OCI-LY7 (cell line): ENCODE data around the gene TBC1D24. TPM values are rescaled to one million over a fixed set of nuclear protein-coding genes. Genes with fewer than 3 reads are reported as not detected.
A peak's percentile ranks its signal among the peaks of the same experiment; 100 is the strongest.

Source experiments
- BruUV-seq: library from RNA; stranded (reverse); fragments of 400-500 nt; replicated peaks from 2 replicates; lab custom pipeline; 2021; lab: Mats Ljungman, UMichigan
- CTCF ChIA-PET: fragments of 300-600 bp; sonication (Branson Sonifier 250); formaldehyde crosslinking; loops from one replicate; lab custom pipeline; 2022; ENCODE audit warnings: antibody characterized with exemption; ENCODE audit not compliant: unreplicated experiment; lab: Charles Lee
- POLR2A ChIA-PET: fragments of 300-600 bp; sonication (Branson Sonifier 250); formaldehyde crosslinking; loops from one replicate; lab custom pipeline; 2022; ENCODE audit warnings: antibody characterized with exemption; lab: Charles Lee
- DNase-seq: peaks from one replicate; pipeline ENCODE4 v3.0.0-alpha.2; 2015; ENCODE audit warnings: low spot score
- H2AFZ ChIP-seq: fragments of 200-600 bp; sonication (generic), shearing (Covaris generic); 2 replicates; pipeline ENCODE4 v1.6.1; 2014; ENCODE audit warnings: mild to moderate bottlenecking, antibody characterized with exemption, low read length, moderate library complexity
- H3K27ac ChIP-seq: fragments of 200-600 bp; sonication (generic); 2 replicates; pipeline ENCODE4 v1.5.1; 2014; ENCODE audit warnings: mixed run types, low read depth, mild to moderate bottlenecking, moderate library complexity, low read length, inconsistent platforms; ENCODE audit not compliant: poor library complexity, severe bottlenecking
- H3K36me3 ChIP-seq: fragments of 200-600 bp; sonication (generic); 2 replicates; pipeline ENCODE4 v1.6.1; 2014; ENCODE audit warnings: mild to moderate bottlenecking, antibody characterized with exemption, low read length, moderate library complexity, mixed read lengths; ENCODE audit not compliant: insufficient read depth
- H3K4me1 ChIP-seq: fragments of 200-600 bp; sonication (generic); 2 replicates; pipeline ENCODE4 v1.5.1; 2014; ENCODE audit warnings: mild to moderate bottlenecking, low read length; ENCODE audit not compliant: insufficient read depth, poor library complexity, severe bottlenecking
- H3K4me2 ChIP-seq: fragments of 200-600 bp; sonication (generic); 2 replicates; pipeline ENCODE4 v1.6.1; 2014; ENCODE audit warnings: mild to moderate bottlenecking, low read length
- H3K4me3 ChIP-seq: fragments of 200-600 bp; sonication (generic); 2 replicates; pipeline ENCODE4 v1.5.1; 2014; ENCODE audit warnings: mild to moderate bottlenecking, low read depth, low read length; ENCODE audit not compliant: poor library complexity, severe bottlenecking
- H3K79me2 ChIP-seq: fragments of 200-600 bp; sonication (generic); 2 replicates; pipeline ENCODE4 v1.6.1; 2016; ENCODE audit warnings: low read depth, mild to moderate bottlenecking, low read length, moderate library complexity, mixed read lengths; ENCODE audit not compliant: insufficient read depth
- H3K9me2 ChIP-seq: fragments of 200-600 bp; sonication (generic); 2 replicates; pipeline ENCODE4 v1.6.1; 2016; ENCODE audit warnings: mild to moderate bottlenecking, low read length, mixed read lengths; ENCODE audit not compliant: insufficient read depth
- H3K9me3 ChIP-seq: fragments of 200-600 bp; sonication (generic); 2 replicates; pipeline ENCODE4 v1.6.1; 2014; ENCODE audit warnings: mild to moderate bottlenecking, mixed run types, low read length, mixed read lengths
- H4K20me1 ChIP-seq: fragments of 200-600 bp; sonication (generic); 2 replicates; pipeline ENCODE4 v1.6.1; 2014; ENCODE audit warnings: mild to moderate bottlenecking, antibody characterized with exemption, low read length, moderate library complexity, mixed read lengths; ENCODE audit not compliant: insufficient read depth
- EZH2phosphoT487 ChIP-seq: fragments of 200-600 bp; sonication (generic); IDR thresholded peaks from 2 replicates; pipeline ENCODE4 v1.6.1; 2018; ENCODE audit warnings: low read depth, borderline replicate concordance, mild to moderate bottlenecking, mixed run types, antibody characterized with exemption, low read length, moderate library complexity, mixed read lengths
- intact Hi-C: fragments of 100-400 bp; cut with micrococcal nuclease; formaldehyde crosslinking; loops from one replicate; pipeline ENCODE4 v1.10.0; 2022; ENCODE audit not compliant: unreplicated experiment
- total RNA-seq, 2 experiments: library from RNA; depleted of rRNA in 1 of 2; stranded (reverse); fragments of >200 nt in 1 of 2; shearing (Covaris generic) in 1 of 2; gene quantifications; 2 replicates each; pipeline ENCODE4 v1.2.3, GENCODE V29; 2014 to 2022
- TF ChIP-seq, protein P1 (sequence below): fragments of 200-600 bp; sonication (generic); conservative IDR thresholded peaks from 2 replicates; pipeline ENCODE4 v1.5.1; 2014; ENCODE audit warnings: mild to moderate bottlenecking, antibody characterized with exemption, low read length, moderate library complexity, mixed read lengths

TBC1D24 gene
- total RNA-seq, 2 experiments from 2014 or later, result 23.4 to 34.7 TPM

DNA sequence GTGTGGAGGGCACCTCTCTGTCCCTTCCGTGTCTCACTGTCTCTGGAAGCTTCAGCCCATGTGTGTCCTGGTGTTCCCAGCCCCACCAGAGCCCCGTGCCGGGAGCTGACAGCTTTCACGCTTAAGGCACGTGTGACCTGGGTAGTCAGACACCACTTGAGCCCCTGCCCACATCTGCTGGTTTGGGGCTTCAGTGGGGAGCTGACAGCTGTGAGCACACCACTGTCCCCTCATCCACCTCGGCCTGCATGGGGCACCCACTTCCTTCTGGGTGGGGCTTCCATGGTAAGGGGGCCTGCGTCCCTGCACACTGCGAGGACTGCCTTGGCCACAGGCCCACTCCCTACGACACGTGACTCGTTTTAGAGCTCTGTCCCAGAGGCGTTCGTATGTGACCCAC lies 17.7 kb upstream of the TBC1D24 start:
- H3K9me2 ChIP-seq, result no peaks in the 10 kb centered on the region
- POLR2A ChIA-PET, result no interaction called here
- H3K4me2 ChIP-seq, result no peak overlapping the region
- no TSS peak for BruUV-seq
- no peaks in the 10 kb centered on the region for H3K9me3 ChIP-seq
- TF ChIP-seq EZH2phosphoT487, result no peak
- TF ChIP-seq, protein P1, sequence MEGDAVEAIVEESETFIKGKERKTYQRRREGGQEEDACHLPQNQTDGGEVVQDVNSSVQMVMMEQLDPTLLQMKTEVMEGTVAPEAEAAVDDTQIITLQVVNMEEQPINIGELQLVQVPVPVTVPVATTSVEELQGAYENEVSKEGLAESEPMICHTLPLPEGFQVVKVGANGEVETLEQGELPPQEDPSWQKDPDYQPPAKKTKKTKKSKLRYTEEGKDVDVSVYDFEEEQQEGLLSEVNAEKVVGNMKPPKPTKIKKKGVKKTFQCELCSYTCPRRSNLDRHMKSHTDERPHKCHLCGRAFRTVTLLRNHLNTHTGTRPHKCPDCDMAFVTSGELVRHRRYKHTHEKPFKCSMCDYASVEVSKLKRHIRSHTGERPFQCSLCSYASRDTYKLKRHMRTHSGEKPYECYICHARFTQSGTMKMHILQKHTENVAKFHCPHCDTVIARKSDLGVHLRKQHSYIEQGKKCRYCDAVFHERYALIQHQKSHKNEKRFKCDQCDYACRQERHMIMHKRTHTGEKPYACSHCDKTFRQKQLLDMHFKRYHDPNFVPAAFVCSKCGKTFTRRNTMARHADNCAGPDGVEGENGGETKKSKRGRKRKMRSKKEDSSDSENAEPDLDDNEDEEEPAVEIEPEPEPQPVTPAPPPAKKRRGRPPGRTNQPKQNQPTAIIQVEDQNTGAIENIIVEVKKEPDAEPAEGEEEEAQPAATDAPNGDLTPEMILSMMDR, result 0 out of 2 replicates have a peak, but pooled peaks have one; percentile 13
- peaks cover 82% of the 10 kb centered on the region for H3K36me3 ChIP-seq
- no peak overlapping the region for H3K4me3 ChIP-seq
- no peak for DNase-seq
- no peak overlapping the region for H3K27ac ChIP-seq
- peaks cover 36% of the 10 kb centered on the region for H3K4me1 ChIP-seq
- H4K20me1 ChIP-seq, result no peaks in the 10 kb centered on the region
- no peak overlapping the region for H2AFZ ChIP-seq
- CTCF ChIA-PET, result interaction anchor here (1.1 kb wide), 1 partner anchor 17 kb away, joined by 3 read pairs; no protein-coding TSS in a partner anchor
- H3K79me2 ChIP-seq, result peaks cover 18% of the 10 kb centered on the region; the same call in 1 of the 2 replicates
- intact Hi-C loops, result no loop called here

DNA sequence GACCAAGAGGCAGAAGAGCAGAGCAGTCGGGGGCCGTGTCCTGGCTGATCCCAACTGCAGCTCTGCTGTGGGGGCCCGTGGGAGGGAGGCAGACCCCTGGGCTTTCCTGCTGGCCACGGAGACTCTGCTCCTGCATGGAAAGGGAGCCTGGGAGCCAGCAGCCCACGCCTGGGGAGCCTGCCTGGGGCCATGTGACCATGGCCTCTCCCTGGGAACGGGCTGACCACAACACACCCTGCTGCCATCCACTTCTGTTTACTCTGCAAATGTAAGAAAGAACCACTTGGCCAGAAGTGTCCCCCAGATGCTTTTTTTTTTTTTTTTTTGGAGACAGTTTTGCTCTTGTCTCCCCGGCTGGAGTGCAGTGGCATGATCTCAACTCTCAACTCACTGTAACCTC lies 17.0 kb upstream of the TBC1D24 start:
- H3K9me3 ChIP-seq, result no peaks in the 10 kb centered on the region
- H3K4me2 ChIP-seq, result no peak overlapping the region
- H3K4me1 ChIP-seq, result peaks cover 36% of the 10 kb centered on the region
- H4K20me1 ChIP-seq, result no peaks in the 10 kb centered on the region
- intact Hi-C loops, result no loop called here
- no peak overlapping the region for H3K4me3 ChIP-seq
- BruUV-seq, result TSS peak; percentile 69
- POLR2A ChIA-PET, result interaction anchor here (0.7 kb wide), 1 partner anchor 19 kb away, joined by 9 read pairs; no protein-coding TSS in a partner anchor
- H2AFZ ChIP-seq, result no peak overlapping the region
- H3K36me3 ChIP-seq, result peaks cover 81% of the 10 kb centered on the region
- DNase-seq, result no peak
- no peaks in the 10 kb centered on the region for H3K9me2 ChIP-seq
- peak overlapping the region; percentile 69 for H3K27ac ChIP-seq
- CTCF ChIA-PET, result no interaction called here
- peaks cover 18% of the 10 kb centered on the region; the same call in 1 of the 2 replicates for H3K79me2 ChIP-seq
- TF ChIP-seq EZH2phosphoT487, result no peak
- TF ChIP-seq, protein P1, result no peak
